Loucy (cell line): ENCODE results near the gene ARHGAP31.

Source experiments
- EZH2phosphoT487 ChIP-seq: fragments of 200-600 bp; IDR thresholded peaks from 2 replicates; pipeline ENCODE4 v1.6.1; 2018; ENCODE audit warnings: antibody characterized with exemption, mild to moderate bottlenecking, moderate library complexity, borderline replicate concordance
- TF ChIP-seq, protein P1 (sequence below): fragments of 200-600 bp; sonication (generic); conservative IDR thresholded peaks from 2 replicates; pipeline ENCODE4 v1.5.1; 2014; ENCODE audit warnings: mild to moderate bottlenecking, antibody characterized with exemption, low read length

DNA sequence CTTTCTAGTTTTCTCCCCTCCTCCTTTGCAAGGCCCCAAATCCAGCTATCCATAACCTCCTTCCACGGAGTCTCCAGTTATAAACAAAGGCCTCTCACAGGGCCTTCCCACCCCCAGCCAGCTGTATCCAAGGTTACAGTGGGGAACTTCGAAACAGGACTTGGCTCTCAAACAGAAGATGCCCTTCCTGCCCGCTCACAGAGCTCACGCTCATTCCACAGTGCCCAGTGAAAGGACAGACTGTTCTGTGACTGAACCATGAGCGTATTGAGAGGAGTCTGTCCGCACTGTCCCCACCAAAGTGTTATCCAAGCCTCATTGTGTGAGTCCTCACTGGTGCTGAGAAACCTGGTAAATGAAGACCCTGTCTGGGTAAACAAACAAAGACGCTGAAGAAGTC lies 35.4 kb downstream of the ARHGAP31 start:
- TF ChIP-seq, protein P1, sequence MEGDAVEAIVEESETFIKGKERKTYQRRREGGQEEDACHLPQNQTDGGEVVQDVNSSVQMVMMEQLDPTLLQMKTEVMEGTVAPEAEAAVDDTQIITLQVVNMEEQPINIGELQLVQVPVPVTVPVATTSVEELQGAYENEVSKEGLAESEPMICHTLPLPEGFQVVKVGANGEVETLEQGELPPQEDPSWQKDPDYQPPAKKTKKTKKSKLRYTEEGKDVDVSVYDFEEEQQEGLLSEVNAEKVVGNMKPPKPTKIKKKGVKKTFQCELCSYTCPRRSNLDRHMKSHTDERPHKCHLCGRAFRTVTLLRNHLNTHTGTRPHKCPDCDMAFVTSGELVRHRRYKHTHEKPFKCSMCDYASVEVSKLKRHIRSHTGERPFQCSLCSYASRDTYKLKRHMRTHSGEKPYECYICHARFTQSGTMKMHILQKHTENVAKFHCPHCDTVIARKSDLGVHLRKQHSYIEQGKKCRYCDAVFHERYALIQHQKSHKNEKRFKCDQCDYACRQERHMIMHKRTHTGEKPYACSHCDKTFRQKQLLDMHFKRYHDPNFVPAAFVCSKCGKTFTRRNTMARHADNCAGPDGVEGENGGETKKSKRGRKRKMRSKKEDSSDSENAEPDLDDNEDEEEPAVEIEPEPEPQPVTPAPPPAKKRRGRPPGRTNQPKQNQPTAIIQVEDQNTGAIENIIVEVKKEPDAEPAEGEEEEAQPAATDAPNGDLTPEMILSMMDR: no peak
- no peak for TF ChIP-seq EZH2phosphoT487
